Stimulated activated CD4-positive, alpha-beta T cell treated with anti-CD3 and anti-CD28 coated beads, Interleukin-2, amount 100 ng/mL, for 4 hours (primary cell): Measurements from ENCODE around the gene ELK4.

Source experiments
- DNase-seq: peaks from one replicate; pipeline ENCODE4 v3.0.0-alpha.2; 2020; ENCODE audit warnings: low read depth

ELK4 gene

DNA sequence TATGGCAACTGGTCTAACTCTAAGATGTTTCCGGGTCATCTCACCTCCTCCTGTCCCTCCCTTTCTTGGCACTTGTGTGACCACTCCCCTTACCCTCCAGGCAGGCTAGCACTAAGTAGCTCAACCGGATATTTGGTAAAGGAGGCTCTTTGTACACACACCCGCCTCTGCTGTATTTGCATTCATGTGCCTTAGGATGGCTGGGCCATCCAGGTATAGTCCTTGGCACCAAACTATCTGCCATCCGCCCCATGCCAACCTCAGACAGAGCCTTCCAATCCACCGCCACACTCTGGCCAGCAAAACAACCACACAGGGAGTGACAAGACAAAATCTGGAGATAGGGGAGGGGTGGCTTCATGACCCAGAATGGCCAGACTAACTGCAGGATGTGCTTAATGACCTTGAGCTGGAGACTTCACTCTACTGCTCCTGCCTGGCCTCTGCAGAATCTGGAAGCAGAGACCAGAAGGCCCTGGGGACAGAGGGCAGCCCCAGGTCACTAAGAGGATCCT, 67.8 kb downstream of the ELK4 start:
- DNase-seq: no peak

DNA sequence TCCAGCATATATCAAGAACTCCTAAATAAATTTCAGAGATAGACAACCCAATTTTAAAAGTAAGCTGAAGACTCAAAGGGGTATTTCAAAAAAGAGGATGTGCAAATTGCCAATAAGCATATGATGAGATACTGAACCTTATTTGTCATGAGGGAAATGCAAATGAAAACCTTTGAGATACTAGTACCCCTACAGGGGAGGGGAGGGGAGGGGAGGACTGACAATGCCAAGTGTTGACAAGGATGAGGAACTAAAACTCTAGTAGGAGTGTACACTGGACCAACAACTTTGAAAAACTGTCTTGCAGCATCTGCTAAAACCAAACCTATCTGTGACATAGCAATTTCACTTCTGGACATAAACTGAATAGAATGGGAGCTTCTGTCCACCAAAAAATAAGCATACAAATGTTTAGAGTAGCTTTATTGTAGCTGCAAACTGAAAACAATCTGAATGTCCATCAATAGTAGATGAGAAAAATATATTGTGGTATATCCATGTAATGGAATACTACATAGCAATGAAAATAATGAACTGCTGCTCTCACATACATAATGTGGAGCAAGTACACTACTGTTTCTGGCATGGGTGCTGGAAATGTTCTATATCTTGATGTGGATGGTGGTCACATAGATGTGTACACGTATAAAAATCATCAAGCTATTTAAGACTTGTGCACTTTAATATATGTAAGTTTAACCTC, 70.2 kb downstream of the ELK4 start:
- no peak for DNase-seq
